ENCODE measurements around the gene SERPINE2. TPM values are rescaled to one million over a fixed set of nuclear protein-coding genes. Genes with fewer than 3 reads are reported as not detected.

The SERPINE2 gene
- total and polyA plus RNA-seq, 7 donors = 2.1 to 20.8 (median 2.7) TPM

DNA sequence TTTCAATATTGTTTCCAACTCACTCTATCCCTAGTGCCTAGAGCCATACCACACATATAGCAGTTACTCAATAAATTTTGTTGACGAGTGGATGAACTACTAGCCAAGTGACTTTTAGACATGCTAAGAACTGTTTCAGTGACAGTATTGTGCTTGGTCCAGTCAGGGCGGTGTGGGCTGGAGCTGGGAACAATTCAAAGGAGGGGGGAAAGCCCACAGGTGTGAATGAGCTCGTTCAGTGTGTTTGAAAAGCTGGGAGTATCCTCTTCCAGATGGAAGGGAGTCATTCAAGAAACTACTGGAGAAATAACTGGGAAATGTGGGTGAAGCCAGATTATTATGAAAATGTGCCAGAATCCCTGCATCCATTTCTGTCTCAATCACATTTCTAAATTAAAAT, 1.7 kb upstream of the SERPINE2 start:
- no peak for DNase-seq
- peaks cover 5% of the 10 kb centered on the region for H3K4me1 ChIP-seq
- ATAC-seq = no peak
- H3K27ac ChIP-seq = no peak overlapping the region
- H3K4me3 ChIP-seq = no peak overlapping the region
- peaks cover 0 to 33% (median 0%) of the 10 kb centered on the region in 3 donors for H3K27me3 ChIP-seq (ENCODE audit: insufficient read depth in 3 of 3, low read length in 2 of 3)
- intact Hi-C loops (cut with DNase I) = no loop called here
- WGBS, 3 donors = 57 to 80% (median 71%) methylated on average over 3 of the region's 3 CpGs
- no peaks in the 10 kb centered on the region for H3K36me3 ChIP-seq (ENCODE audit: insufficient read depth in 1 of 2, low read depth in 1 of 2)
- TF ChIP-seq, protein P1, sequence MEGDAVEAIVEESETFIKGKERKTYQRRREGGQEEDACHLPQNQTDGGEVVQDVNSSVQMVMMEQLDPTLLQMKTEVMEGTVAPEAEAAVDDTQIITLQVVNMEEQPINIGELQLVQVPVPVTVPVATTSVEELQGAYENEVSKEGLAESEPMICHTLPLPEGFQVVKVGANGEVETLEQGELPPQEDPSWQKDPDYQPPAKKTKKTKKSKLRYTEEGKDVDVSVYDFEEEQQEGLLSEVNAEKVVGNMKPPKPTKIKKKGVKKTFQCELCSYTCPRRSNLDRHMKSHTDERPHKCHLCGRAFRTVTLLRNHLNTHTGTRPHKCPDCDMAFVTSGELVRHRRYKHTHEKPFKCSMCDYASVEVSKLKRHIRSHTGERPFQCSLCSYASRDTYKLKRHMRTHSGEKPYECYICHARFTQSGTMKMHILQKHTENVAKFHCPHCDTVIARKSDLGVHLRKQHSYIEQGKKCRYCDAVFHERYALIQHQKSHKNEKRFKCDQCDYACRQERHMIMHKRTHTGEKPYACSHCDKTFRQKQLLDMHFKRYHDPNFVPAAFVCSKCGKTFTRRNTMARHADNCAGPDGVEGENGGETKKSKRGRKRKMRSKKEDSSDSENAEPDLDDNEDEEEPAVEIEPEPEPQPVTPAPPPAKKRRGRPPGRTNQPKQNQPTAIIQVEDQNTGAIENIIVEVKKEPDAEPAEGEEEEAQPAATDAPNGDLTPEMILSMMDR (IDR thresholded peaks at IDR 0.05) = no peak
- H3K9me3 ChIP-seq = no peaks in the 10 kb centered on the region

DNA sequence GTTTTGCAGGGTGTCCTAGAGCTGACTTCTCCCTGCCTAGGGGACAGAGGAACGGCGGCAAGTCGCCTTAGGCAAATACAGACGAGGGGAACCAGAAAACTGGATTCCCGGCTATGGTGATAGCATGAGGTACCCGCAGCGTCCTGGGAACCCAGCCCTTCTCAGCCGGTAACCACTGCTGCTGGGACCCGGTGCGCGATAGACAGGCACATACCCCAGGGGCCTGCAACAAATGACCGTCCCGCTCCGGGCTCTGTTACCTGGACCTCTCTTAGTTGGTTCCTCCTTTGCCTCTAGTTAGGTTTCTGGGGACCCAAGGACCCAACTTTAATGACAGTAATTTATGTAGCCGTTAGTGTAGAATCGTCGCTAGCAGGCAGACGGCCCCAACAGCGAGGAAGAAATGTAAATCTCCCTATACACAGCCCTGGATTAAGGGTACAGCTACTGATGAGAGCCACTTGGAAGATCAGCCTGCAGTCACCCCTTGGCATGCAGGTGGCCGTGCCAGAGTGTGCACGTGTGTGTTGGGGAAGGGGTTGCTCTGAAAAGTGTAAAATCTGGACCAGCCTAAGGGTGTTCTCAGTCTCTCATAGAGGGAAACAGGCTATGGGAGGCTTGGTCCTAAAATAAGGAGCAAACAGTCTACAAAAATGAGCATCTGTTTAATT, 819 bp upstream of the SERPINE2 start:
- H3K4me1 ChIP-seq = peaks cover 5% of the 10 kb centered on the region
- no peak overlapping the region for H3K27ac ChIP-seq
- TF ChIP-seq, protein P1 (IDR thresholded peaks at IDR 0.05) = no peak
- DNase-seq (no peak), ATAC-seq (peak in 3 of 4 donors; percentile 31 to 48 (median 34))
- H3K27me3 ChIP-seq (ENCODE audit: insufficient read depth in 3 of 3, low read length in 2 of 3) = peaks cover 0 to 33% (median 0%) of the 10 kb centered on the region in 3 donors
- intact Hi-C loops (cut with DNase I) = loop anchor here (2.0 to 5.0 kb wide), 3 partner anchors 38 to 245 kb away; no protein-coding TSS in a partner anchor
- 16 to 20% (median 20%) methylated on average over 21 of the region's 21 CpGs for WGBS, 3 donors
- no peaks in the 10 kb centered on the region for H3K36me3 ChIP-seq (ENCODE audit: insufficient read depth in 1 of 2, low read depth in 1 of 2)
- H3K4me3 ChIP-seq = peak overlapping the region; percentile 78
- H3K9me3 ChIP-seq = no peaks in the 10 kb centered on the region

DNA sequence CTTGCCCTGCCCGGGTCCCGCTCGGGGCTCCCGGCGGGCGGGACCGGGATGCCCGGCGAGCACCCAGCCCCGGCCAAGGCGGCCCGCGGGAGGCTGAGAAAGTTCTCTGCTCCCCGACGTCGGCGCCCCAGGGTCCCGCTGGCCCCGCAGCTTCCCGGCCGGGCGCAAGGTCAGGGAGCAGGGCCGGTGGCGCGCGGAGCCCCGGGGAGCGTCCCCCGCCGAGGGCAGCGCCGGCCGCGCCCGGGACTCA, 331 bp downstream of the SERPINE2 start:
- no peak overlapping the region for H3K27ac ChIP-seq
- H3K27me3 ChIP-seq (ENCODE audit: insufficient read depth in 3 of 3, low read length in 2 of 3) = peaks cover 0 to 27% (median 0%) of the 10 kb centered on the region in 3 donors
- peaks cover 5% of the 10 kb centered on the region for H3K4me1 ChIP-seq
- peak overlapping the region; percentile 78 for H3K4me3 ChIP-seq
- H3K36me3 ChIP-seq (ENCODE audit: insufficient read depth in 1 of 2, low read depth in 1 of 2) = no peaks in the 10 kb centered on the region
- 0 to 1% (median 1%) methylated on average over 14 to 35 of the region's 35 CpGs for WGBS, 3 donors
- H3K9me3 ChIP-seq = no peaks in the 10 kb centered on the region
- ATAC-seq (peak in 3 of 4 donors; percentile 31 to 46 (median 45)), DNase-seq (no peak)
- intact Hi-C loops (cut with DNase I) = loop anchor here (2.0 to 5.0 kb wide), 3 partner anchors 36 to 246 kb away; no protein-coding TSS in a partner anchor
- TF ChIP-seq, protein P1 (IDR thresholded peaks at IDR 0.05) = no peak

DNA sequence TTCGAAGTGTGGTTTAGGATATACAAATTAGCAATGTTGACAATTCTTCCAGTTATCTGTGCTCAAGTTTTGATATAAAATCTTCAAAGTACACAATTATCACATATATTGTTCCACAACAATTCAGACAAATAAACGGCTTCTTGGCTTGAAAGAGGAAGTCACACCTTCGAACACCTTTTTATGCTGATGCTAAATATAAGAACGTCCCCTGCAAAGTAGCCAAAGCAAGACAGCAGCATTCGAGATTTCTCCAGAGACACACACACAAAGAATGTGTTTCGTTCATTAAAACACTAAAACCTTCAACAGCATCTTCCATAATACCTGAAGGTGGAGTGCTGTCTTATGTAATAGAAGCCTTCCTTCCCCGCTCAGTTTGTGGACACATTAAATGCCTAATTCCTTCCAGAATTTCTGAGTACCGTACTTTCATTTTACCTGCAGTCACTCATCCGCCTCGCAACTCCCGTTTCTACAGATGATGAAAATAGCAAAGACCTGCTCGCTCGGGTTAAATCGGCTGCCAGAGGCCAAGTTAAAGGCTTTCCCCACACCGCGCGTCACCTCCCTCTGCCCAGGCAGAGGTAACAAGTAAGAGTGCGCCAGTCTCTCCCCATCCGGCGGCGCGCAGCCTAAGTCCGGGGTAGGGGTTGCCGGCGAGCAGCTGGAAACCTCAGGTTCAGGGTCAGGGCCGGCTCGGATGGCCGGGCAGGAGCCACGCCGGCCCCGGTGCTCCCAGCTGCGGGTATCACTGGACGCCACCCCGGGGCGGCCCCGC, 847 bp downstream of the SERPINE2 start:
- intact Hi-C loops (cut with DNase I) = loop anchor here (2.0 to 5.0 kb wide), 3 partner anchors 36 to 247 kb away; no protein-coding TSS in a partner anchor

More for the DNA sequence above, 847 bp downstream of the SERPINE2 start:
- ATAC-seq (peak; percentile 39 to 65 (median 59)), DNase-seq (peak; percentile 42 to 58)
- Histone ChIP-seq H3K4me1 (peaks cover 5% of the 10 kb centered on the region), H3K4me3 (peak overlapping the region; percentile 78), H3K27me3 (ENCODE audit: insufficient read depth in 3 of 3, low read length in 2 of 3) (peaks cover 0 to 27% (median 0%) of the 10 kb centered on the region in 3 donors), H3K27ac (no peak overlapping the region), H3K36me3 (ENCODE audit: insufficient read depth in 1 of 2, low read depth in 1 of 2) (no peaks in the 10 kb centered on the region), H3K9me3 (no peaks in the 10 kb centered on the region)
- 2 to 4% (median 3%) methylated on average over 34 to 36 of the region's 36 CpGs for WGBS, 3 donors
- TF ChIP-seq, protein P1 (IDR thresholded peaks at IDR 0.05) = no peak

All from psoas muscle (tissue), 8 donors.